ENCODE measurements around the gene PRKAA2. TPM values are rescaled to one million over a fixed set of nuclear protein-coding genes. Genes with fewer than 3 reads are reported as not detected.

PRKAA2 gene
- total and polyA plus RNA-seq, 2 experiments from 2014 or later = 6.4 to 15.0 TPM

GRCh38 chr1:56709269-56709880 is 64.3 kb downstream of the PRKAA2 start:
- peak; percentile 43 for TF ChIP-seq CTCF (IDR thresholded peaks at IDR 0.05; ENCODE audit: low read depth, low read length)
- Histone ChIP-seq H3K27me3 (no peaks in the 10 kb centered on the region), H3K4me3 (no peak overlapping the region), H3K9me3 (ENCODE audit: low read depth) (no peaks in the 10 kb centered on the region), H3K4me1 (ENCODE audit: low read depth) (no peaks in the 10 kb centered on the region), H3K27ac (no peak overlapping the region), H3K36me3 (peaks cover 20% of the 10 kb centered on the region)
- DNase-seq (ENCODE audit: low read depth in 1 of 2, low spot score in 1 of 2) = peak; percentile 68 to 71

- H3K4me1 ChIP-seq (ENCODE audit: low read depth) = no peaks in the 10 kb centered on the region
- no peak overlapping the region for H3K4me3 ChIP-seq
- no peak overlapping the region for H3K27ac ChIP-seq
- no peak for TF ChIP-seq CTCF (IDR thresholded peaks at IDR 0.05; ENCODE audit: low read depth, low read length)
- no peaks in the 10 kb centered on the region for H3K9me3 ChIP-seq (ENCODE audit: low read depth)
- DNase-seq (ENCODE audit: low read depth in 1 of 2, low spot score in 1 of 2) = no peak
- H3K27me3 ChIP-seq = no peaks in the 10 kb centered on the region
- peaks cover 20% of the 10 kb centered on the region for H3K36me3 ChIP-seq
Observed at GRCh38 chr1:56709995-56710394, 64.9 kb downstream of the PRKAA2 start.

- Histone ChIP-seq H3K27me3 (no peaks in the 10 kb centered on the region), H3K4me1 (ENCODE audit: low read depth) (no peaks in the 10 kb centered on the region), H3K36me3 (peaks cover 20% of the 10 kb centered on the region), H3K9me3 (ENCODE audit: low read depth) (no peaks in the 10 kb centered on the region), H3K4me3 (no peak overlapping the region), H3K27ac (no peak overlapping the region)
- no peak for TF ChIP-seq CTCF (IDR thresholded peaks at IDR 0.05; ENCODE audit: low read depth, low read length)
- peak in 1 of 2 donors; percentile 48 for DNase-seq (ENCODE audit: low read depth in 1 of 2, low spot score in 1 of 2)
Observed at GRCh38 chr1:56710646-56711045, 65.5 kb downstream of the PRKAA2 start.

- no peaks in the 10 kb centered on the region for H3K9me3 ChIP-seq (ENCODE audit: low read depth)
- H3K27ac ChIP-seq = no peak overlapping the region
- H3K4me3 ChIP-seq = no peak overlapping the region
- H3K4me1 ChIP-seq (ENCODE audit: low read depth) = no peaks in the 10 kb centered on the region
- no peak for TF ChIP-seq CTCF (IDR thresholded peaks at IDR 0.05; ENCODE audit: low read depth, low read length)
- DNase-seq (ENCODE audit: low read depth in 1 of 2, low spot score in 1 of 2) = no peak
- H3K36me3 ChIP-seq = peaks cover 11% of the 10 kb centered on the region
- no peaks in the 10 kb centered on the region for H3K27me3 ChIP-seq
Observed at GRCh38 chr1:56712150-56712549, 67.0 kb downstream of the PRKAA2 start.

GRCh38 chr1:56713112-56713511 is 68.0 kb downstream of the PRKAA2 start:
- Histone ChIP-seq H3K9me3 (ENCODE audit: low read depth) (no peaks in the 10 kb centered on the region), H3K27ac (no peak overlapping the region), H3K4me3 (no peak overlapping the region), H3K4me1 (ENCODE audit: low read depth) (no peaks in the 10 kb centered on the region), H3K27me3 (no peaks in the 10 kb centered on the region), H3K36me3 (peaks cover under 1% of the 10 kb centered on the region)
- TF ChIP-seq CTCF (IDR thresholded peaks at IDR 0.05; ENCODE audit: low read depth, low read length) = no peak
- DNase-seq (ENCODE audit: low read depth in 1 of 2, low spot score in 1 of 2) = no peak

All from cardiac muscle cell (in vitro differentiated cells and primary cell).